K562 (cell line): ENCODE measurements around the gene ITPRIPL1. TPM values are rescaled to one million over a fixed set of nuclear protein-coding genes. Genes with fewer than 3 reads are reported as not detected.

Experiments
- HIVEP1 ChIP-seq: fragments of 250-450 bp; sonication (Bioruptor Pico); IDR thresholded peaks from 2 replicates; pipeline ENCODE4 v1.4.0; 2020; ENCODE audit warnings: mild to moderate bottlenecking
- MECOM ChIP-seq: fragments of 250-450 bp; sonication (Bioruptor Pico); IDR thresholded peaks from 2 replicates; pipeline ENCODE4 v1.8.0; 2022; ENCODE audit warnings: inconsistent platforms
- TARDBP ChIP-seq: fragments of 450-650 bp; IDR thresholded peaks from 2 replicates; pipeline ENCODE4 v1.6.1; 2016
- TFAM ChIP-seq: fragments of 250-450 bp; sonication (Bioruptor Pico); conservative IDR thresholded peaks from 2 replicates; pipeline ENCODE4 v1.5.0; 2021; ENCODE audit warnings: mild to moderate bottlenecking, moderate library complexity
- YBX1 ChIP-seq: fragments of 450-650 bp; IDR thresholded peaks from 2 replicates; pipeline ENCODE4 v1.7.1; 2016; ENCODE audit warnings: mild to moderate bottlenecking
- ZSCAN29 ChIP-seq: fragments of 450-650 bp; IDR thresholded peaks from 2 replicates; pipeline ENCODE4 v1.6.1; 2017
- polyA plus RNA-seq, 8 experiments: library from polyadenylated mRNA; depleted of rRNA in 4 of 8; stranded (reverse) in 5 of 8; unstranded in 3 of 8; fragments of >200 nt; fragmentation: Nextera tagmentation in 2 of 8; fragmentation: Illumina TruSeq in 1 of 8; extraction: Ambion mirVana in 2 of 8; extraction: Trizol in 1 of 8; gene quantifications; 2 replicates each; pipeline versions ENCODE4 v1.2.1 to v1.2.3, GENCODE V29; 2011 to 2014; ENCODE audit warnings: inconsistent platforms in 1 of 8, missing spikeins in 1 of 8
- total RNA-seq, 7 experiments: library from RNA; depleted of rRNA in 6 of 7; stranded (reverse); fragments of >200 nt in 6 of 7; fragmentation: Illumina TruSeq in 2 of 7; extraction: Trizol in 2 of 7; gene quantifications; 2 replicates each; pipeline versions ENCODE4 v1.2.1 to v1.2.3, GENCODE V29; 2011 to 2021; ENCODE audit warnings: low replicate concordance in 1 of 7
- TF ChIP-seq, protein P1 (sequence below): fragments of 200-800 bp; sonication (Bioruptor generic); IDR thresholded peaks from 2 replicates; pipeline ENCODE4 v1.6.1; 2016; ENCODE audit warnings: missing genetic modification characterization, missing compliant biosample characterization

The ITPRIPL1 gene
- total and polyA plus RNA-seq, 9 of the 15 experiments (the other 6 are each of a cell fraction or from before 2014, with no cell fraction given) = 0.99 to 9.0 (median 6.4) TPM

DNA sequence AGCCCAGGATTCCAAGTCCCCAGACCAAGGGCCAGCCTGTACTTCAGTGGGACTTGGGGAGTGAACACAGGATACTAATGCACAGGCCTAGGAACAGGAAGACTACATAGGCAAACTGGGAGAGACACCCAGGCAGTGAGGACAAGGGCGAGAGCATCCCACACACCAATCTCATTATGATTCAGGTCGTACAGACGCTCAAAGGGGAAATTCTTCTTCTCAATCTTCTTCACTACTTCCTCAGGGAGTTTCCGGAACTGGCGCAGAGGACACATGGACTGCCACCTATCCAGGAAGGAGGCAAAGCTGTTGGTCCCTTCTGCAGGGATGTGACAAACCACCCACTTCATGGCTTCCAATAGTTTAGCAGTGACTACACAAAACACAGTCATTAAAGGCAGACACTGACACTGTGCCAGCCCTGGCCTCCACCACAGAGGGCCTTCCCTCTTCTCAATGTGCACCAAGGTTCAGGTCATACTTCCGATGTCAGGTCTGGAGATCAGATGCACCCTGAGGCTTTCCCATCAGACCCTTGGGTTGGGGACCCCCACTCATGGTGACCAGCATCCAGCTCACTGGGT lies 37.8 kb upstream of the ITPRIPL1 start (continued):
- TF ChIP-seq, protein P1, sequence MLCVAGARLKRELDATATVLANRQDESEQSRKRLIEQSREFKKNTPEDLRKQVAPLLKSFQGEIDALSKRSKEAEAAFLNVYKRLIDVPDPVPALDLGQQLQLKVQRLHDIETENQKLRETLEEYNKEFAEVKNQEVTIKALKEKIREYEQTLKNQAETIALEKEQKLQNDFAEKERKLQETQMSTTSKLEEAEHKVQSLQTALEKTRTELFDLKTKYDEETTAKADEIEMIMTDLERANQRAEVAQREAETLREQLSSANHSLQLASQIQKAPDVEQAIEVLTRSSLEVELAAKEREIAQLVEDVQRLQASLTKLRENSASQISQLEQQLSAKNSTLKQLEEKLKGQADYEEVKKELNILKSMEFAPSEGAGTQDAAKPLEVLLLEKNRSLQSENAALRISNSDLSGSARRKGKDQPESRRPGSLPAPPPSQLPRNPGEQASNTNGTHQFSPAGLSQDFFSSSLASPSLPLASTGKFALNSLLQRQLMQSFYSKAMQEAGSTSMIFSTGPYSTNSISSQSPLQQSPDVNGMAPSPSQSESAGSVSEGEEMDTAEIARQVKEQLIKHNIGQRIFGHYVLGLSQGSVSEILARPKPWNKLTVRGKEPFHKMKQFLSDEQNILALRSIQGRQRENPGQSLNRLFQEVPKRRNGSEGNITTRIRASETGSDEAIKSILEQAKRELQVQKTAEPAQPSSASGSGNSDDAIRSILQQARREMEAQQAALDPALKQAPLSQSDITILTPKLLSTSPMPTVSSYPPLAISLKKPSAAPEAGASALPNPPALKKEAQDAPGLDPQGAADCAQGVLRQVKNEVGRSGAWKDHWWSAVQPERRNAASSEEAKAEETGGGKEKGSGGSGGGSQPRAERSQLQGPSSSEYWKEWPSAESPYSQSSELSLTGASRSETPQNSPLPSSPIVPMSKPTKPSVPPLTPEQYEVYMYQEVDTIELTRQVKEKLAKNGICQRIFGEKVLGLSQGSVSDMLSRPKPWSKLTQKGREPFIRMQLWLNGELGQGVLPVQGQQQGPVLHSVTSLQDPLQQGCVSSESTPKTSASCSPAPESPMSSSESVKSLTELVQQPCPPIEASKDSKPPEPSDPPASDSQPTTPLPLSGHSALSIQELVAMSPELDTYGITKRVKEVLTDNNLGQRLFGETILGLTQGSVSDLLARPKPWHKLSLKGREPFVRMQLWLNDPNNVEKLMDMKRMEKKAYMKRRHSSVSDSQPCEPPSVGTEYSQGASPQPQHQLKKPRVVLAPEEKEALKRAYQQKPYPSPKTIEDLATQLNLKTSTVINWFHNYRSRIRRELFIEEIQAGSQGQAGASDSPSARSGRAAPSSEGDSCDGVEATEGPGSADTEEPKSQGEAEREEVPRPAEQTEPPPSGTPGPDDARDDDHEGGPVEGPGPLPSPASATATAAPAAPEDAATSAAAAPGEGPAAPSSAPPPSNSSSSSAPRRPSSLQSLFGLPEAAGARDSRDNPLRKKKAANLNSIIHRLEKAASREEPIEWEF (CRISPR knock-in tag) = no peak
- TF ChIP-seq MECOM (CRISPR knock-in tag) (no peak), ZSCAN29 (no peak), YBX1 (no peak), TFAM (CRISPR knock-in tag) (no peak), TARDBP (no peak), HIVEP1 (no peak)
